ENCODE data around the gene ARHGEF4.

- TF ChIP-seq EZH2 (IDR thresholded peaks at IDR 0.05; ENCODE audit: insufficient read depth, low read length), result no peak
- TF ChIP-seq, protein P1, sequence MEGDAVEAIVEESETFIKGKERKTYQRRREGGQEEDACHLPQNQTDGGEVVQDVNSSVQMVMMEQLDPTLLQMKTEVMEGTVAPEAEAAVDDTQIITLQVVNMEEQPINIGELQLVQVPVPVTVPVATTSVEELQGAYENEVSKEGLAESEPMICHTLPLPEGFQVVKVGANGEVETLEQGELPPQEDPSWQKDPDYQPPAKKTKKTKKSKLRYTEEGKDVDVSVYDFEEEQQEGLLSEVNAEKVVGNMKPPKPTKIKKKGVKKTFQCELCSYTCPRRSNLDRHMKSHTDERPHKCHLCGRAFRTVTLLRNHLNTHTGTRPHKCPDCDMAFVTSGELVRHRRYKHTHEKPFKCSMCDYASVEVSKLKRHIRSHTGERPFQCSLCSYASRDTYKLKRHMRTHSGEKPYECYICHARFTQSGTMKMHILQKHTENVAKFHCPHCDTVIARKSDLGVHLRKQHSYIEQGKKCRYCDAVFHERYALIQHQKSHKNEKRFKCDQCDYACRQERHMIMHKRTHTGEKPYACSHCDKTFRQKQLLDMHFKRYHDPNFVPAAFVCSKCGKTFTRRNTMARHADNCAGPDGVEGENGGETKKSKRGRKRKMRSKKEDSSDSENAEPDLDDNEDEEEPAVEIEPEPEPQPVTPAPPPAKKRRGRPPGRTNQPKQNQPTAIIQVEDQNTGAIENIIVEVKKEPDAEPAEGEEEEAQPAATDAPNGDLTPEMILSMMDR (IDR thresholded peaks at IDR 0.05; ENCODE audit: insufficient read depth, low read depth, low read length), result no peak
Measured at GRCh38 chr2:130790804-130791616, 45.7 kb upstream of the ARHGEF4 start.

Data from astrocyte (in vitro differentiated cells and primary cell).